ENCODE results near the gene CCDC170.

Gene CCDC170

GRCh38 chr6:151609146-151609902 is 115.5 kb downstream of the CCDC170 start:
- FAIRE-seq, result no peak
- no peak for TF ChIP-seq TAF1 (IDR thresholded peaks at IDR 0.05; ENCODE audit: borderline replicate concordance, low read depth, low read length)
- TF ChIP-seq POLR2AphosphoS5 (IDR thresholded peaks at IDR 0.05; ENCODE audit: low read depth, low read length), result no peak
- TF ChIP-seq POLR2A (IDR thresholded peaks at IDR 0.05; ENCODE audit: low read depth, low read length), result no peak
- no peak for DNase-seq (ENCODE audit: insufficient read length)

- FAIRE-seq (no peak), DNase-seq (ENCODE audit: insufficient read length) (no peak)
- no peak for TF ChIP-seq POLR2AphosphoS5 (IDR thresholded peaks at IDR 0.05; ENCODE audit: low read depth, low read length)
- TF ChIP-seq TAF1 (IDR thresholded peaks at IDR 0.05; ENCODE audit: borderline replicate concordance, low read depth, low read length), result no peak
- TF ChIP-seq POLR2A (IDR thresholded peaks at IDR 0.05; ENCODE audit: low read depth, low read length), result no peak
Measured at GRCh38 chr6:151610326-151610725, 116.5 kb downstream of the CCDC170 start.

DNA sequence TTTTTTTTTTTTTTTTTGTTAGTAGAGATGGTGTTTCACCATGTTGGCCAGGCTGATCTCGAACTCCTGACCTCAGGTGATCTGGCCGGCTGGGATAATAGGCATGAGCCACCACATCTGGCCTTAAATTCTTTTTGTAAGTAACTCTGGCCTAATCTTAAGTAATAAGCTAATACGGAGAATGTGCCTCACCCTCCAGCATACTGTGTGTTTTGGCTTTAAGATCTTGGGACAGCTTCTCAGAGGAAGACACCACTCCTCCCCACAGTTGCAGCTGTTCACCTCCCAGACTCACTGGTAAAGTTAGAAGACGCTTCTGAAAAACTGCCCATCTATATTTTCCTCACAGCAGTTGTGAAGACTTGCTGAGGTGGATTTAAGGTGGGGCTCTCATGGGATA is 120.8 kb downstream of the CCDC170 start:
- TF ChIP-seq POLR2AphosphoS5 (IDR thresholded peaks at IDR 0.05; ENCODE audit: low read depth, low read length), result no peak
- no peak for TF ChIP-seq POLR2A (IDR thresholded peaks at IDR 0.05; ENCODE audit: low read depth, low read length)
- TF ChIP-seq TAF1 (IDR thresholded peaks at IDR 0.05; ENCODE audit: borderline replicate concordance, low read depth, low read length), result no peak
- FAIRE-seq, result no peak
- DNase-seq (ENCODE audit: insufficient read length), result no peak

DNA sequence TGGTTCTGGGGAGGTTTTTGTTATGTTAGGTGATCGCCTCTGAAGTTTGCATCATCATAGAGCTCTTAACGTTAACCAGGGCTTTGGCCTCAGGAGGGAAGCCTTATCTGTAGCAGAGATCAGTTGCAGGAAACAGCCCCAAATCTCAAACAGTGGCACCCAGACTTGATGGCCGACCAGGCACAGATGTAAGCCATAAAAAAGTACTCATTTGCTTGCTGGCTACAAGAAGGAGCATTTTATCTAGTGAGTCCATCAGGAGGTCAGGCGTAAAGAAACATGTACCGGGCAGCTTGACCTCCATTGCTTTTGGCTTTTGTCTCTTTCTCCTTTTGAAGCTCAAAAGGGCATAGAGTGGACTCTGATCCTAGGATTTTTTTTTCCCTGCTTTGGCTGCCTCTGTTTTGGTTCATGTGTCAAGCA is 122.3 kb downstream of the CCDC170 start:
- TF ChIP-seq TAF1 (IDR thresholded peaks at IDR 0.05; ENCODE audit: borderline replicate concordance, low read depth, low read length) (no peak), POLR2A (IDR thresholded peaks at IDR 0.05; ENCODE audit: low read depth, low read length) (no peak), POLR2AphosphoS5 (IDR thresholded peaks at IDR 0.05; ENCODE audit: low read depth, low read length) (no peak)
- no peak for FAIRE-seq
- DNase-seq (ENCODE audit: insufficient read length), result no peak

- TF ChIP-seq POLR2AphosphoS5 (IDR thresholded peaks at IDR 0.05; ENCODE audit: low read depth, low read length) (no peak), POLR2A (IDR thresholded peaks at IDR 0.05; ENCODE audit: low read depth, low read length) (no peak), TAF1 (IDR thresholded peaks at IDR 0.05; ENCODE audit: borderline replicate concordance, low read depth, low read length) (no peak)
- DNase-seq (ENCODE audit: insufficient read length) (no peak), FAIRE-seq (no peak)
Measured at GRCh38 chr6:151616600-151616999, 122.8 kb downstream of the CCDC170 start.

- FAIRE-seq (no peak), DNase-seq (ENCODE audit: insufficient read length) (no peak)
- no peak for TF ChIP-seq POLR2A (IDR thresholded peaks at IDR 0.05; ENCODE audit: low read depth, low read length)
- TF ChIP-seq TAF1 (IDR thresholded peaks at IDR 0.05; ENCODE audit: borderline replicate concordance, low read depth, low read length), result no peak
- TF ChIP-seq POLR2AphosphoS5 (IDR thresholded peaks at IDR 0.05; ENCODE audit: low read depth, low read length), result no peak
Measured at GRCh38 chr6:151617539-151617938, 123.7 kb downstream of the CCDC170 start.

DNA sequence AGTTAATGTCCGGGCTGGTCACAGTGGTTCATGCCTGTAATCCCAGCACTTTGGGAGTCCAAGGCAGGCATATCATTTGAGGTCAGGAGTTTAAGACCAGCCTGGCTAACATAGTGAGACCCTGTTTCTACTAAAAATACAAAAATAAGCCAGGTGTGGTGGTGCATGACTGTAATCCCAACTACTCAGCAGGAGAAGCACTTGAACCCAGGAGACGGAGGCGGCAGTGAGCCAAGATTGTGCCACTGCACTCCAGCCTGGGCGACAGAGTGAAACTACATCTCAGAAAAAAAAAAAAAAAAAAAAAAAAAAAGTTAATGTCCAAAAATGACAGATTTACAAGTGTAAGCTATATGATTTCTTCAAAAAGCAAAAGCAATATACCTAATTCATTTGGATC is 124.9 kb downstream of the CCDC170 start:
- TF ChIP-seq POLR2AphosphoS5 (IDR thresholded peaks at IDR 0.05; ENCODE audit: low read depth, low read length), result no peak
- no peak for TF ChIP-seq TAF1 (IDR thresholded peaks at IDR 0.05; ENCODE audit: borderline replicate concordance, low read depth, low read length)
- no peak for FAIRE-seq
- DNase-seq (ENCODE audit: insufficient read length), result no peak

DNA sequence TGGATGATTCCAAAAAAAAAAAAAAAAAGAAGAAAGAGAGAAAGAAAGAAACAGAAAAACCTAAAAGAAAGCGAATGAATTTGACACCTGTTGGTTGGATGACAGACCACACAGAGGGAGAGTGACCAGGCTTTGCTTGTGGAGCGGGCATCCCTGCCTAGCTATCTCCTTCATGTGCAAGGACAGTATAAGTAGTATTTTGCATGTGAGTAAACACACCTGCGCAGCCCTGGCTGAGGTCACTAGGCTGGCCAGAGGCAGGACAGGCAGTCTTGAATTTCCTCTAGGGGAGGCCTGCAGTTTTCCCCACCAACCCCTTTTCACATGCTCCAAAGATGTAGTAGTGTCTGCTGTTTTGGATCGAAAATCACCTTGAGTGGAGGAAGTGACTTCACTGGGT is 126.4 kb downstream of the CCDC170 start:
- DNase-seq (ENCODE audit: insufficient read length) (no peak), FAIRE-seq (no peak)
- TF ChIP-seq POLR2A (IDR thresholded peaks at IDR 0.05; ENCODE audit: low read depth, low read length) (no peak), POLR2AphosphoS5 (IDR thresholded peaks at IDR 0.05; ENCODE audit: low read depth, low read length) (no peak)

GRCh38 chr6:151624071-151624470 is 130.3 kb downstream of the CCDC170 start:
- TF ChIP-seq POLR2AphosphoS5 (IDR thresholded peaks at IDR 0.05; ENCODE audit: low read depth, low read length) (no peak), POLR2A (IDR thresholded peaks at IDR 0.05; ENCODE audit: low read depth, low read length) (no peak), TAF1 (IDR thresholded peaks at IDR 0.05; ENCODE audit: borderline replicate concordance, low read depth, low read length) (no peak)
- no peak for DNase-seq (ENCODE audit: insufficient read length)
- FAIRE-seq, result no peak

DNA sequence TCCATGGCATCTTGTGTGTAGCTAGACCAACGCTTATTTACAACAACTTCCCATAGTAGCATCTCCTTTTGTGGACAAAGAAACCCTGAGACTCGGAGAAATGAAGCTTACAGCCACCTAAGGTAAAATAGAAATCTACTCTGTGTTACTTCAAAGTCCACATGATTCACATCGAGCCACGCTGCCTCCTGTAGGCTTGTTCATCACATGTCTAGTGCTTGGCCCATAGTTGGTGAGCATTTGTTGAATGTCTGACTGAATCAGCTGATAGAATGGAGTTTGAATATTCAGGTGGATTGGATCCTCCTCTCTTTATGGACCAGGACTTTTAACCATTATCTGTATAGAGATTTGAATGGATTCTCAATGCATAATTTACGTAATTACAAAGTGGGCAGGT is 130.7 kb downstream of the CCDC170 start:
- no peak for DNase-seq (ENCODE audit: insufficient read length)
- TF ChIP-seq TAF1 (IDR thresholded peaks at IDR 0.05; ENCODE audit: borderline replicate concordance, low read depth, low read length) (no peak), POLR2A (IDR thresholded peaks at IDR 0.05; ENCODE audit: low read depth, low read length) (no peak), POLR2AphosphoS5 (IDR thresholded peaks at IDR 0.05; ENCODE audit: low read depth, low read length) (no peak)
- no peak for FAIRE-seq

DNA sequence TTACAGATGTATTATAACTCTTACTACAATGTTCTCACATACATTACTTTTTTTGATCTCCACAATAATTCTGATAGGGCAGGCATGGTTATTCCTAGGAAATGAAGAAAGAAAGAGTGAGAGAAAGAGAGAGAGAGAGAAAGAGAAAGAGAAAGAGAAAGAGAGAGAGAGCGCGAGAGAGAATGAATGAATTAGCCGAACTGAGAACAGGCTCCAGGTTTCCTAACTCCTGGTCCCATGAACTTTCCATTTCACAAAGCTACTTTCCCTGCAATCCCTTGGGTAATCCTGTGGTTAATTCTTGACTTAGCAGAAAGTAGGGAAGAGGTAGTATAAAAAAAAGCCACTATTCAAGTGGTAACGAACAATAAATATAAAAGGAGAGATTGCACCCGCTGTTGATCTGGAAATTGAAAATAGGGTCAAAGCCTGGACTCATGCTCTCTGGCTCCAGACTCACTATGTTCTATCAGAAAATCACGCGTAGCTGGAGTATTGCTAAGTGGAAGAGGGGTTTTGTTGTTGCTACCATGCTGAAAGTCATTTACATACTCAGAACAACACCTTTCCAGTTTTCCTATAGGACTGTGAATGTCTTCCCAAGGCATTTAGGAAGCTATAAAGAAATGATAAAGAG is 131.2 kb downstream of the CCDC170 start:
- FAIRE-seq (no peak), DNase-seq (ENCODE audit: insufficient read length) (no peak)
- TF ChIP-seq TAF1 (IDR thresholded peaks at IDR 0.05; ENCODE audit: borderline replicate concordance, low read depth, low read length) (no peak), POLR2AphosphoS5 (IDR thresholded peaks at IDR 0.05; ENCODE audit: low read depth, low read length) (no peak), POLR2A (IDR thresholded peaks at IDR 0.05; ENCODE audit: low read depth, low read length) (no peak)
